Left cardiac atrium (tissue), 4 donors: ENCODE results near the gene FNDC3B. TPM values are rescaled to one million over a fixed set of nuclear protein-coding genes. Genes with fewer than 3 reads are reported as not detected.

ENCODE experiments used
- ATAC-seq, 2 donors: fragments of 200-7000 bp; cut with Tn5 transposase; one replicate each; pipeline ENCODE4 v1.9.1; 2020; ENCODE audit warnings: mild to moderate bottlenecking in 2 of 2, moderate library complexity in 2 of 2
- DNase-seq: peaks from one replicate; pipeline ENCODE4 v3.0.0-alpha.2; 2020
- intact Hi-C, 2 donors: fragments of 100-400 bp; cut with DNase I; formaldehyde crosslinking; loops; one replicate each; pipeline versions ENCODE4 v1.14.1 to v1.15.1; 2022 to 2023
- total RNA-seq, 2 donors: library from RNA; stranded (reverse); fragmentation: NEBNext Ultra II Directional; extraction: Animal tissue kit (Norgen Biotek cat#: 25700); gene quantifications; one replicate each; pipeline ENCODE4 v1.2.1, GENCODE V29; 2021
- donor health status: DM: no; HTN: yes; CAD: no.
- donor health status: DM: no; HTN: yes; CAD: no; lungs with severe emphysema.
- donor health status: DM: yes; HTN: yes; CAD: no.
- donor health status: Dilated cardiomyopathy.

FNDC3B gene
- total RNA-seq, 2 donors from 2014 or later, result 82.4 to 98.3 TPM

DNA sequence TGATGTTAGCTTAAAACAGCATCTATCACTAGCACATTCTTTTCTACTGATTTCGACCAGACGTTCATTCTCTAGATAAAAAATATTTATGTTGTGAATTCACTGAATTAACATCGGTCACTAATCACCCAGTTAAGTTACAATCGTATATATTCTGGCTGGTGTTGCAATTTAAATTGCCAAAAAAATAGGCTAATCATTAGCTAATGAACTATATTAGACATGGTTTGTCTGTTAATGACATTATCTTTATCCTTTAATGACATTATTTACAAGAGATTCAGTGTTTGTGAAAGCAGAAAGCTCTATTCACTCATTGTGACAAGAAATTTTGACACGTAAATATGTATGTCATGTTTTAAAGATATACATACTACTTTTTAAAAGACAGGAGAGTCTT is 402.2 kb downstream of the FNDC3B start:
- intact Hi-C loops, result no loop called here
- no peak for ATAC-seq
- DNase-seq, result no peak

DNA sequence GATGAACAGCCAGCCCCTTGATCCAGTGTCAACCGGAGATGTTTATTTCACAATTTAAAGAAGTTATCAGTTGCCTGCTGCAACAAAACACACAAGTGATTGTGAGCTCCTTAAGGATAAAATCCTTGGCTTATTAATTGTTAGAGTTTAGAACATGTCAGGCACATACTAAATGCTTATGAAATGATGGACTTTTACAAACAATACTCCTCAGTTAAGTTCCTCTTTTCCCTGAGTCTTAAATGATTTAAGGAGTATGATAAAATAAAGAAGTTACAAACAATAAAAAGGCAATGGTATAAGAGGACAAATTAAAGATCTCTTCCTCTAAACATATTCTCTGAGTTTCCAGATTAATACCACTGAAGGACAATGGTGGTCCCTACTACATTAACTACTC is 403.2 kb downstream of the FNDC3B start:
- ATAC-seq (no peak), DNase-seq (no peak)
- intact Hi-C loops, result no loop called here

DNA sequence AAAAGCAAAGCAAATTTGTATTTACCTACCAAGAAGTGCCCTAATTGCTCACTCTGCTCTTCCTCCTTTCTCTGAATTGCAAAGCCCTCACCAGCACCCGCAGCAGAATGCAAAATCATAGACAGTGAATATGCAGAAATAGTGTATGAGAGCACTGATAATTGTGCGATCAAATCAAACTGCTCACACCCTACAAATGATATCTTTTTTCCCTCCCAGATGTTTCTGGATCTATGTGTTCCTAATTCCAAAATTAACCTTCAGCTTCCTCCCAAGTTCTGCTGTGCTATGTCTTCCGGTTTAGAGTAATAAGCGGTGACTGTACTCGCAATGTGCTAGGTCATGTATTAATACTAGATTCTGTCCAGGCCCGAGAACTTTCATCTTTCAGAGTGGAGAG is 405.4 kb downstream of the FNDC3B start:
- no peak for ATAC-seq
- no peak for DNase-seq
- intact Hi-C loops, result no loop called here

DNA sequence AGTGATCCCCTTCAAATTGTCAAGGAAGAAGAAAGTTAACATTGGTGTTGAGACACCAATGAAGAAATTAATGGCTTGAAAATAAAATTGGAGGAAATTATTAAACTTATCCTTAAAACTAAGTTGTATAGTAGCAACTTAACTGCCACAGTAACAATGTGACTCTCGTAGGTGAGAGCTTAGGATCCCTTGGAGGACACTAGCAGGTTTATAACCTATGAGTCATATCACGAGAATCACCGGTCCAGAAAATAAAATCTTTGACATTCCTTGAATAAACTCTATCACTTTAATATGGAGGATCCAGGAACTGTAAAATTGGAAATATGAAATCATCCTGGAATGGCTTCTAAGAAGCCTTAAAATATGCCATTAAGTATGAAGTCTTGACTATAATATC is 406.8 kb downstream of the FNDC3B start:
- DNase-seq (no peak), ATAC-seq (no peak)
- intact Hi-C loops, result no loop called here

DNA sequence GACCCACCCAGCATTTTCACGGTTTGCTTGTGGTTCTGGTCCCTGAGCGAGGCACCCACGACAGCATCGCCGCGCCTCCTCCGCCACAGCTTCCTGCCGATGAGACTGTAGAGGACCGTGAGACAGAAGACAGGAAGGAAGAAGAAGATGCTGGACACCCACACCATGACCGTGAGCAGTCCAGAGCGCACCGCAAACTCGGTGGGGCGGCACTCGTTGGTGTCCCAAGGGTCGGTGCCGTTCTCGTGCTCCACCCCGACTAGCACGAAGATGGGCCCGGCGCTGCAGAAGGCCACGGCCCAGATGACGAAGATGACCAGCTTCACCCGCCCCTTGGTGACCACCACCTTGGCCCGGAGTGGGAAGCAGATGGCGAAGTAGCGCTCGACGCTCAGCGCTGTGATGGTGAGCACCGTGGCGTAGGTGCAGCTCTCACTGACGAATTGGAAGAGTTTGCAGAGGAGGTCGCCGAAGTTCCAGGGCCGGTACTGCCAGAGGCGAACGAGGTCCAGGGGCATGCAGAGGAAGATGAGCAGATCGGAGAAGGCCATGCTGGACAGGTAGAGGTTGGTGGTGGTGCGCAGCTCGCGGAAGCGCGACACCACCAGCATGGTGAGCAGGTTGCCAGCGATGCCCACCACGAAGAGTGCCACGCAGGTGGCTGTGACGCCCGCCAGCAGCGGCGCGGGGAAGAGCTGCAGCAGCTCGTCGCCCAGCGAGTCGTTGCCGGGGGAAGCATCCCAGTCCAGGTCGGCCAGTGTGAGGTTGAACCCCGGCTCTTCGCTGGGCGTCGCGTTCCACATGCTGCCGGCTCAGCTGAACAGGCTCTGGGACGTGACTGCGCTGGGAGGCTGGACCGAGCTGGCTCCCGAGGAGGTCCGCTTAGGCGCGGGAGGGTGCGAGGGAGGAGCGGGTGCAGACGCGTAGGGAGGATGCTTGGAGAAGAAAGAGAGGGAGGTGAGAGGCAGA is 408.5 kb downstream of the FNDC3B start, which contains the start of gene GHSR:
Gene GHSR (minus strand): TSS at position 846 of the 969 bp plus-strand sequence. CDS start 43 bp downstream, at position 803.
- ATAC-seq (no peak), DNase-seq (no peak)
- intact Hi-C loops, result no loop called here

DNA sequence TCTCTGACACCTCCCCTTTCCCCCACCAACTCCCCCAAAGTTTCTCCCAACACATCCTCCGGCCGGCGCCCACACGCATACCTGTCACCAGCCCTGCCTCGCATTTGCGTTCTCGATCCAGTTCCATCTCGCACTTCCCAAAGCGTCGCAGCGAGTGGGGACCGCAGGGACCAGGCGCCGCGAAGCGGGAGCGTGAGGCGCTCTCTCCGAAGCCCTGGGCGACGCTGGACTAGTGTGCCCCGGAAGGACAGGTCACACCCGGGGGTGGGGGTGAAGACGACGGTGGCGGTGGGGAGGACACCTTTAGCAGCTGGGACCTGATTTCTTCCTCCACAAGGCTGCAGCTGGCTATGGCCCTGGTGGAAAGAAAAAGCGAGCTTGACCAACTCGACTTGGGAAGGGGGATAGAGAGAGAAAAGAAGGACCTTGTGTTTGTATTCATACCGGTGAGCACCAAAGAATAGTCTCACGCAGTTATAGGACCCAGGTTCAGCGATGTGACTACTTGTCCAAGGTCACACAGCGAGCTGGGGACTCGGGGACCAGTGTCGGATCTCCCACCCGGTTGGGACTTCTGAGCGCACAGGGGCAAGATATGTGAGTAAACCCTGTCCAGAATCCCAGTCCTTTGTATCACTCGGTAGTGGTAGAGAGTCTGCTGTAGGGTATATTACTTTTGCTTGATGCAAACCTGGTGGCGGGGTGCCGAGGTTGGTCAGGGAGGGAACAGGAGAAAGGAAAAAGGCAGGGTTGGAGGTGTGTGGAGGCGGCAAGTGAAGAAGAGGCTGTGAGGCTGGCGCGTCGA is 409.5 kb downstream of the FNDC3B start:
- no peak for DNase-seq
- no peak for ATAC-seq
- intact Hi-C loops, result no loop called here

DNA sequence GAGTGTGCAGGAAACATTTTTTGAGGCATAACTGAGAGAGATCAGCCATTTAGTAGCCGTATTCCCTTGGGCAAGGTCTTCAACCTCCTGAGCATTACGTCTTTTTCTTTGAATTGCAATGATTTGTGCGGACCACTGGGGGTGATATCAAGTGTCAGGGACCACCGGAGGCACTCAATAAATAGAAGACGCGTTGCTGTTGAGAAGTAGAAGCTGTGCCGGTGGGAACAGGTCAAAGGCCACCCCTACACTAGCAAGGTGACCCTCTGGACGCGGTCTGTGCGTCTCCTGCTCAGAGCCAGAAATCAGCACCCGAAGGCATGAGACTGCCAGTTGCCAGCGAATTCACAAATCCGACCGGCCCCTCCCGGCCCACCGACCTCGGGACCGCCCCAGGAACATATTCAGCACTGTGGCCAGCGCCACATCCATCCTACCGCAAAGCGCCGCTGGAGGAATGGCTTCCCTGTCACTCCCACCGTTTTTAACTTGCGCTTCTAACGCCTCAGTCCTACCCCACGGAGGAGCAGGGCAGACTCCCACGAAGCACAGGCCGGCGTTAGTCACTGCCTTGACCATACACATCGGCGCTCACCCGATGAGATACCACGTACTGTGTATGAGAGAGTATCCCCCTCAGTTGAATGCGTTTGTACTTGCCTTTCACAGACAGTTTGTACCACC is 410.2 kb downstream of the FNDC3B start:
- intact Hi-C loops, result no loop called here
- DNase-seq (peak; percentile 40), ATAC-seq (peak; percentile 53 to 68)

Other genes starting within 250 kb of the FNDC3B start
- gene PLD1, start 229.1 kb upstream of the FNDC3B start, total RNA-seq, result 10 to 100 TPM; 57.1 to 67.8 TPM
- not detected for gene TMEM212, start 196.2 kb upstream of the FNDC3B start, total RNA-seq